IMR-90 (cell line): Measurements from ENCODE around the gene PDX1.

ENCODE experiments used
- CEBPB ChIP-seq: IDR thresholded peaks from 2 replicates; pipeline ENCODE4 v1.6.1; 2012; ENCODE audit warnings: low read depth, low read length, improper control_type of control experiment
- CTCF ChIP-seq: conservative IDR thresholded peaks from 2 replicates; pipeline ENCODE4 v1.5.1; 2012; ENCODE audit warnings: mild to moderate bottlenecking, low read depth, low read length, improper control_type of control experiment

- TF ChIP-seq CTCF (no peak), CEBPB (no peak)
These were observed 51.4 kb downstream of the PDX1 start for GRCh38 chr13:27971236-27971645.
